Psoas muscle (tissue), 8 donors: ENCODE results near the gene CEP350. TPM values are rescaled to one million over a fixed set of nuclear protein-coding genes. Genes with fewer than 3 reads are reported as not detected.
"Not testable (repeated sequence)": the region's sequence is repeated elsewhere in the genome, so short reads cannot be mapped to it uniquely, and the experiment has no call there.

ENCODE experiments used
- ATAC-seq, 4 donors: fragments of 200-7000 bp; cut with Tn5 transposase; one replicate each; pipeline ENCODE4 v1.9.1; 2020; ENCODE audit warnings: moderate library complexity in 3 of 4, mild to moderate bottlenecking in 2 of 4
- DNase-seq, 2 donors: peaks; one replicate each; pipeline ENCODE4 v3.0.0-alpha.2; 2020
- H3K27ac ChIP-seq: fragments of 200-600 bp; one replicate; pipeline ENCODE4 v1.8.0; 2022
- H3K27me3 ChIP-seq, 3 donors: fragments of 200-600 bp in 1 of 3; one replicate each; pipeline versions ENCODE4 v1.6.1 to v1.8.0; 2013 to 2022; ENCODE audit warnings: low read length in 2 of 3, mild to moderate bottlenecking in 2 of 3, moderate library complexity in 1 of 3; ENCODE audit not compliant: insufficient read depth in 3 of 3
- H3K36me3 ChIP-seq, 2 donors: fragments of 200-600 bp in 1 of 2; one replicate each; pipeline versions ENCODE4 v1.6.1 to v1.8.0; 2013 to 2022; ENCODE audit warnings: low read depth in 1 of 2, mild to moderate bottlenecking in 1 of 2, moderate library complexity in 1 of 2; ENCODE audit not compliant: insufficient read depth in 1 of 2
- H3K4me1 ChIP-seq: fragments of 200-600 bp; one replicate; pipeline ENCODE4 v1.8.0; 2022
- H3K4me3 ChIP-seq: fragments of 200-600 bp; one replicate; pipeline ENCODE4 v1.8.0; 2022; ENCODE audit warnings: mild to moderate bottlenecking
- H3K9me3 ChIP-seq: fragments of 200-600 bp; one replicate; pipeline ENCODE4 v1.8.0; 2022
- CTCF ChIP-seq: fragments of 200-600 bp; IDR thresholded peaks from one replicate; pipeline ENCODE4 v1.8.0; 2022; ENCODE audit warnings: antibody characterized with exemption
- WGBS, 3 donors: extraction: QIAGEN DNeasy Blood & Tissue Kit; methylation state at CpG; one replicate each; pipeline versions ENCODE4 v1.1.6 to v1.1.7; 2013; 5-methylcytosine and 5-hydroxymethylcytosine counted together
- intact Hi-C, 2 donors: fragments of 100-400 bp; cut with DNase I; formaldehyde crosslinking; loops; one replicate each; pipeline versions ENCODE4 v1.11.0 to v1.14.2; 2022
- polyA plus RNA-seq, 3 donors: library from polyadenylated mRNA; stranded (reverse); fragments of 200-250 nt; gene quantifications; one replicate each; pipeline ENCODE4 v1.2.3, GENCODE V29; 2013
- total RNA-seq, 4 donors: library from RNA; stranded (reverse); fragmentation: NEBNext Ultra II Directional in 2 of 4; extraction: Animal tissue kit (Norgen Biotek cat#: 25700) in 2 of 4; gene quantifications; one replicate each; pipeline versions ENCODE4 v1.2.1 to v1.2.4, GENCODE V29; 2021 to 2023
- donor health status: healthy with polysubstance abuse.
- donor health status: DM: no; HTN: no; CAD: no; lungs with moderate emphysema.
- donor health status: Bipolar disorder and iron deficiency.
- donor health status: healthy.
- donor health status: DM: yes; HTN: yes; CAD: no.
- donor health status: DM: no; HTN: no; CAD: no.
- donor health status: DM: no; HTN: no; CAD: no.
- donor health status: DM: yes; HTN: yes; CAD: no.

The CEP350 gene
- total and polyA plus RNA-seq, 7 donors = 5.1 to 65.3 (median 52.8) TPM

GRCh38 chr1:180003026-180003695, 48.6 kb downstream of the CEP350 start:
- peaks cover 3 to 47% of the 10 kb centered on the region in 2 donors for H3K36me3 ChIP-seq

GRCh38 chr1:180006762-180007161, 52.2 kb downstream of the CEP350 start:
- ATAC-seq, H3K27ac ChIP-seq, DNase-seq, H3K4me3 ChIP-seq, intact Hi-C loops, H3K9me3 ChIP-seq, H3K27me3 ChIP-seq: not testable (repeated sequence)
- peaks cover 21% of the 10 kb centered on the region for H3K4me1 ChIP-seq
- H3K36me3 ChIP-seq = peaks cover 0 to 40% of the 10 kb centered on the region in 2 donors
- 93 to 100% (median 100%) methylated on average over 1 of the region's 1 CpG for WGBS, 3 donors

More at GRCh38 chr1:180003026-180003695, 48.6 kb downstream of the CEP350 start:
- Histone ChIP-seq H3K27ac (peak overlapping the region; percentile 41), H3K9me3 (no peaks in the 10 kb centered on the region), H3K4me1 (peaks cover 21% of the 10 kb centered on the region), H3K27me3 (no peaks in the 10 kb centered on the region), H3K4me3 (no peak overlapping the region)
- no peak for DNase-seq
- 78 to 87% (median 80%) methylated on average over 3 of the region's 3 CpGs for WGBS, 3 donors
- intact Hi-C loops = no loop called here
- ATAC-seq = peak in 2 of 4 donors; percentile 65 to 74
- no peak for TF ChIP-seq CTCF

DNA sequence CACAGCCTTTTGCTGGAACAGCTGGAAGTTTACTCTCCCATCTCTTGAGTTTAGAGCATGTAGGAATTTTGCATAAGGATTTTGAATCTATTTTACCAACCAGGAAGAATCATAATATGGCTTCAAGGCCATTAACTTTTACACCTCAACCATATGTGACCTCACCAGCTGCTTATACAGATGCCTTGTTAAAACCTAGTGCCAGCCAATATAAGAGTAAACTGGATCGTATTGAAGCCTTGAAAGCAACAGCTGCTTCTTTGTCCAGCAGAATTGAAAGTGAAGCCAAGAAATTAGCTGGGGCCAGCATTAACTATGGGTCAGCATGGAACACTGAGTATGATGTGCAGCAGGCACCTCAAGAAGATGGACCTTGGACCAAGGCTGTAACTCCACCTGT, 65.4 kb downstream of the CEP350 start:
- no peak for TF ChIP-seq CTCF
- no peaks in the 10 kb centered on the region for H3K27me3 ChIP-seq
- intact Hi-C loops = loop anchor here (5.0 to 10.0 kb wide), 2 partner anchors 55 to 62 kb away; no protein-coding TSS in a partner anchor
- no peak overlapping the region for H3K27ac ChIP-seq
- no peak for DNase-seq
- peaks cover 13 to 98% of the 10 kb centered on the region in 2 donors for H3K36me3 ChIP-seq
- WGBS, 3 donors = 28 to 51% (median 33%) methylated on average over 1 of the region's 1 CpG
- H3K4me1 ChIP-seq = no peaks in the 10 kb centered on the region
- no peak for ATAC-seq
- no peak overlapping the region for H3K4me3 ChIP-seq
- H3K9me3 ChIP-seq = no peaks in the 10 kb centered on the region

DNA sequence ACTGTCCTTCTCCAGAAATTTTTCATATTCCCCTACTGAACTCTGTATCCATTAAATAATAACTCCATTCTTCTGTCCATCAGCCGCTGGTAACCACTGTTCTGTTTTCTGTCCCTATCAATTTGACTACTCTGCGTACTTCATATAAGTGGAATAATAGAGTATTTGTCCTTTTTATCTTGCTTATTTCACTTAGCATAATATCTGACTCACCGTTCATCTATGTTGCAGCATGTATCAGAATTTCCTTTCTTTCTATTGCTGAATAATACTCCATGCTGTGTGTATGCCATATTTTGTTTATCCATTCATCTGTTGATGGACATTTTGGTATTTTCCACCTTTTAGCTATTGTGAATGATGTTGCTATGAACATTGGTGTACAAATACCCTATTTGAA, 71.9 kb downstream of the CEP350 start:
- intact Hi-C loops = loop anchor here in 1 of 2 donors (10.0 kb wide), 1 partner anchor 48 kb away; no protein-coding TSS in a partner anchor
- Histone ChIP-seq H3K4me3 (no peak overlapping the region), H3K9me3 (no peaks in the 10 kb centered on the region), H3K27ac (no peak overlapping the region), H3K4me1 (no peaks in the 10 kb centered on the region), H3K36me3 (peaks cover 7 to 93% of the 10 kb centered on the region in 2 donors), H3K27me3 (no peaks in the 10 kb centered on the region)
- TF ChIP-seq CTCF = no peak
- WGBS, 3 donors = 96 to 99% (median 97%) methylated on average over 3 of the region's 3 CpGs
- DNase-seq = no peak
- ATAC-seq = no peak

- peaks cover 2 to 91% of the 10 kb centered on the region in 2 donors for H3K36me3 ChIP-seq
- ATAC-seq (peak in 2 of 4 donors; percentile 26 to 33), DNase-seq (no peak)
- no peak for TF ChIP-seq CTCF
- no peak overlapping the region for H3K27ac ChIP-seq
- intact Hi-C loops = loop anchor here in 1 of 2 donors (10.0 kb wide), 1 partner anchor 47 kb away; no protein-coding TSS in a partner anchor
- 91 to 93% (median 92%) methylated on average over 2 of the region's 2 CpGs for WGBS, 3 donors
- H3K9me3 ChIP-seq = no peaks in the 10 kb centered on the region
- H3K4me3 ChIP-seq = no peak overlapping the region
- no peaks in the 10 kb centered on the region for H3K27me3 ChIP-seq
- no peaks in the 10 kb centered on the region for H3K4me1 ChIP-seq
These were observed 73.4 kb downstream of the CEP350 start for GRCh38 chr1:180027949-180028445.
